ENCODE results near the gene TNS3. TPM values are rescaled to one million over a fixed set of nuclear protein-coding genes. Genes with fewer than 3 reads are reported as not detected.
A peak's percentile ranks its signal among the peaks of the same experiment; 100 is the strongest.

The TNS3 gene
- total and polyA plus RNA-seq, 10 donors = 17.7 to 247 (median 147) TPM

DNA sequence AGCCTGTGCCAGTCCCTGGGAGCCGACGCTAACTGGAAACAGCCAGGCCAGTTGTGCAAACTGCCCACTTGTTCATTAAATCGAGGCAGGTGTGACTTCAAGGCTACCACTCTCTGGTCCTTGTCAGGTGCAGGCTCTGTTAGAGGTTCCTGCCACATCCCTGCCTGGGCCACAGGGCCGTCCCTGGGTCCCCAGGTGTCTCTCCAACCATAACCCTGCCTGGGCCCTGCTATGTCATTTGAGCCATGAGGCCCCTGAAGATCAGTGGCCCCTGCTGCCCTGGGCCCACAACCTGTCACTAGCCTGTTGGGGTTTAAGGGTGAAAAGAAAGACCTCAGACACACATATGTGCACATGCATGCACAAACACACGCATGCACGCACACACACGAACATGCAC lies 326.9 kb downstream of the TNS3 start:
- DNase-seq = no peak
- intact Hi-C loops (cut with DNase I; ENCODE audit: low total_unique reads) = no loop called here
- no peak overlapping the region for H3K27ac ChIP-seq
- 84 to 90% (median 86%) methylated on average over 7 of the region's 7 CpGs for WGBS, 5 donors
- H3K36me3 ChIP-seq = no peaks in the 10 kb centered on the region
- peaks cover 0 to 15% (median 8%) of the 10 kb centered on the region in 8 donors for H3K9me3 ChIP-seq
- H3K4me1 ChIP-seq = peaks cover 7 to 27% (median 21%) of the 10 kb centered on the region in 6 donors
- peak overlapping the region in 1 of 8 donors; percentile 70 for H3K4me3 ChIP-seq
- H3K27me3 ChIP-seq (replicated peaks in 1 of 7) = peaks cover 0 to 11% (median 0%) of the 10 kb centered on the region in 7 donors
- no peak for TF ChIP-seq POLR2A (IDR thresholded peaks at IDR 0.05)
- no peak for TF ChIP-seq CTCF (IDR thresholded peaks at IDR 0.05 in 8 of 11, conservative IDR thresholded peaks at IDR 0.05 in 3 of 11)
- TF ChIP-seq POLR2AphosphoS5 (IDR thresholded peaks at IDR 0.05) = no peak

DNA sequence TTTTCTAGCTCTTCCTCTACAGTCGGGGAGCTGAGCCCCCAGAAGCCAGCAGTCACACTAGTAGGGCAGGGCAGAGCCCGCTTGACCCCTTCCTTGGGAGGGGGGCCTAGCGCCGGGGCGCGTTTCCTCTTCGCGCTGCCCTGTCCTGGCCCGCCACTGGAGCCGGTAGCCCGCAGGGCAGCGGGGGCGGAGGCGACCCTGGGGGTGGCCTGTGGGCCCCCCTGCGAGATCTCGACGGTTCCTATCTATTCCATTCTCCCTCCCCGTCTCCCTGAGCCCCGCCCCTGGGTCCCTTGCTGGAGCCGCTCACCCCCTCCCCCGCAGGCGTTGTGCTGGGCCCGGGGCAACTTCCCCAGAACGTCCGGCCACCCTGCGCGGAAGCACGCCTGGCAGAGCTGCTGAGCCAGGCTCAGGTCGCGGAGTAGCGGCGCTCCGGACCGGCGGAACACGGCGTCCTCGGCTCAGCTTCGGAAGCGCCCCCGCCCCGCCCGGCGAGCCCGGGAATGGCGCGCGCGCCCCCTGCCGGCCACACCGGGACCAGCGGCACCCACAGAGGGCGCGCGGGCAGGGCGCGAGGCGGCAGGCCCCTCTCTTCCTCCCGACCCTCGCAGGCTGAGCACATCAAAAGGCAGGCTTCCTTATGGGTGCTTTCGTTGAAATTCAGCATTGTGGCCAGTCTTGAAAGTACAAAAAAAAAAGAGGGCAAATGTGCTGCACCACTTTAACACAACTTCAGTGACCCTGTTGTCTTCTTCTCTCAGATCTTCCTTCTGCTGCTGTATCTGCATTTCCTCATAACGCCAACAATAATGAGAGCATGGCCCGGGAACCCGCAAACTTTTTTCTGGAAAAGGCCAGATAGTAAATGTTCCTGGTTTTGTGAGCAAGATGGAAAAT lies 327.6 kb downstream of the TNS3 start:
- H3K4me1 ChIP-seq = peaks cover 7 to 27% (median 21%) of the 10 kb centered on the region in 6 donors
- TF ChIP-seq POLR2A (IDR thresholded peaks at IDR 0.05) (no peak), CTCF (IDR thresholded peaks at IDR 0.05 in 8 of 11, conservative IDR thresholded peaks at IDR 0.05 in 3 of 11) (peak; percentile 15 to 98 (median 90)), POLR2AphosphoS5 (IDR thresholded peaks at IDR 0.05) (peak; percentile 63 to 87 (median 83))
- WGBS, 5 donors = 3 to 19% (median 4%) methylated on average over 5 to 64 of the region's 64 CpGs
- peaks cover 0 to 11% (median 0%) of the 10 kb centered on the region in 7 donors for H3K27me3 ChIP-seq (replicated peaks in 1 of 7)
- intact Hi-C loops (cut with DNase I; ENCODE audit: low total_unique reads) = no loop called here
- no peaks in the 10 kb centered on the region for H3K36me3 ChIP-seq
- peak overlapping the region; percentile 18 to 70 (median 40) for H3K4me3 ChIP-seq
- peak overlapping the region; percentile 58 to 86 (median 82) for H3K27ac ChIP-seq
- DNase-seq = peak; percentile 95
- peaks cover 0 to 17% (median 10%) of the 10 kb centered on the region in 8 donors for H3K9me3 ChIP-seq

DNA sequence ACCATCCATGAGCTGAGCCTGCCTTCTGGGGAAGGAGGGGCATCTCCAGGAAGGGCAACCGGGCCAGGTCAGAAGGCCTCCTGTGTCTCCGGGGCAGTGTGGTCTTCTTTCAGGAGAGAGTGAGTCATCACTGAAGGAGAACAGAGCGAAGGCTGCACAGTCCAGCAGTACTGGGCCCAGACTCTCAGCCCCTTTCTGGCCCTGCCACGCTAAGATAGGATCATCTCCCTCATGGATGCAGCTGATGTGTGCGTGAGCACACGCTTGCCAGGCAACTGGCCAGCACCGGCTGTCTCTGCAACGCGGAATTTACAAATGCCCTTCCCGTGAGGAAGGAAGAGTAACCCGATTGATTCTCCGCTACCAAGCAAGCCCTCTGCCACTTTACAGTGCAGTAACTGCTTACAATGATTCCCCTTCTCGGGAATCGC lies 328.2 kb downstream of the TNS3 start:
- H3K4me1 ChIP-seq = peaks cover 7 to 27% (median 21%) of the 10 kb centered on the region in 6 donors
- peak overlapping the region; percentile 18 to 70 (median 40) for H3K4me3 ChIP-seq
- H3K36me3 ChIP-seq = no peaks in the 10 kb centered on the region
- WGBS, 5 donors = 6 to 12% (median 9%) methylated on average over 7 to 14 of the region's 14 CpGs
- DNase-seq = no peak
- TF ChIP-seq POLR2A (IDR thresholded peaks at IDR 0.05) = no peak
- H3K9me3 ChIP-seq = peaks cover 0 to 17% (median 10%) of the 10 kb centered on the region in 8 donors
- intact Hi-C loops (cut with DNase I; ENCODE audit: low total_unique reads) = no loop called here
- H3K27me3 ChIP-seq (replicated peaks in 1 of 7) = peaks cover 0 to 11% (median 0%) of the 10 kb centered on the region in 7 donors
- H3K27ac ChIP-seq = peak overlapping the region; percentile 58 to 86 (median 82)

- Histone ChIP-seq H3K27ac (no peak overlapping the region), H3K4me3 (no peak overlapping the region), H3K9me3 (peaks cover 0 to 17% (median 10%) of the 10 kb centered on the region in 8 donors), H3K4me1 (peaks cover 7 to 27% (median 21%) of the 10 kb centered on the region in 6 donors), H3K27me3 (replicated peaks in 1 of 7) (peaks cover 0 to 11% (median 0%) of the 10 kb centered on the region in 7 donors), H3K36me3 (no peaks in the 10 kb centered on the region)
- DNase-seq = no peak
- 82 to 92% (median 88%) methylated on average over 5 of the region's 5 CpGs for WGBS, 5 donors
- TF ChIP-seq CTCF (IDR thresholded peaks at IDR 0.05 in 8 of 11, conservative IDR thresholded peaks at IDR 0.05 in 3 of 11) = no peak
- TF ChIP-seq POLR2A (IDR thresholded peaks at IDR 0.05) = no peak
- no peak for TF ChIP-seq POLR2AphosphoS5 (IDR thresholded peaks at IDR 0.05)
- intact Hi-C loops (cut with DNase I; ENCODE audit: low total_unique reads) = no loop called here
Observed at GRCh38 chr7:47252675-47253074, 329.2 kb downstream of the TNS3 start.

Data from spleen (tissue), 11 donors.